HCT116 (cell line): ENCODE data around the gene EIF2S3. TPM values are rescaled to one million over a fixed set of nuclear protein-coding genes. Genes with fewer than 3 reads are reported as not detected.

Experiments used
- ATAC-seq: fragments of 200-7000 bp; cut with Tn5 transposase; 2 replicates; pipeline ENCODE4 v1.9.1; 2020; ENCODE audit warnings: mild to moderate bottlenecking, moderate library complexity
- BruUV-seq: library from RNA; stranded (reverse); fragments of 400-500 nt; replicated peaks from 2 replicates; lab custom pipeline; 2021; lab: Mats Ljungman, UMichigan
- CTCF ChIA-PET: fragments of 300-600 bp; sonication (Branson Sonifier 250); formaldehyde crosslinking; loops from one replicate; lab custom pipeline; 2021; ENCODE audit warnings: antibody characterized with exemption; lab: Charles Lee
- POLR2A ChIA-PET: fragments of 300-600, 350-600 bp; sonication (Branson Sonifier 250); formaldehyde crosslinking; loops from one replicate; lab custom pipeline; 2021; ENCODE audit warnings: antibody characterized with exemption; lab: Charles Lee
- RAD21 ChIA-PET, 2 experiments: fragments of 300-600 bp; sonication (Branson Sonifier 250); formaldehyde crosslinking; loops; one replicate each; lab custom pipeline; 2023; ENCODE audit warnings: low total read pairs in 2 of 2; ENCODE audit not compliant: uncharacterized antibody in 2 of 2, unreplicated experiment in 2 of 2, low non-redundant PET in 1 of 2; lab: Charles Lee
- DNase-seq: peaks from one replicate; pipeline ENCODE4 v3.0.0-alpha.2; 2010; ENCODE audit warnings: low read depth, low spot score
- H2AFZ ChIP-seq: fragments of 200-600 bp; shearing (Covaris generic), sonication (generic); 2 replicates; pipeline ENCODE4 v1.6.1; 2017; ENCODE audit warnings: low read depth, mixed run types, mixed read lengths, antibody characterized with exemption, low read length; ENCODE audit not compliant: poor library complexity, severe bottlenecking
- H3K27ac ChIP-seq: 2 replicates; pipeline ENCODE4 v1.5.1; 2012; ENCODE audit warnings: low read depth, low read length
- H3K27me3 ChIP-seq: fragments of 200-600 bp; sonication (generic); 2 replicates; pipeline ENCODE4 v1.6.1; 2016; ENCODE audit warnings: mixed run types, low read length, mixed read lengths; ENCODE audit not compliant: insufficient read depth
- H3K36me3 ChIP-seq, 2 experiments: fragments of 200-500 bp in 1 of 2; fragments of 200-600 bp in 1 of 2; sonication (Bioruptor generic) in 1 of 2; sonication (generic) in 1 of 2; 2 replicates each; pipeline versions ENCODE4 v1.5.1 to v1.6.1; 2014 to 2016; ENCODE audit warnings: low read length in 2 of 2, inconsistent platforms in 1 of 2, mixed read lengths in 1 of 2, mixed run types in 1 of 2; ENCODE audit not compliant: insufficient read depth in 2 of 2, control insufficient read depth in 1 of 2
- H3K4me1 ChIP-seq, 2 experiments: fragments of 200-600 bp in 1 of 2; sonication (generic) in 1 of 2; 2 replicates each; pipeline versions ENCODE4 v1.5.1 to v1.6.1; 2012 to 2017; ENCODE audit warnings: low read length in 2 of 2, inconsistent platforms in 1 of 2, mild to moderate bottlenecking in 1 of 2, mixed read lengths in 1 of 2, mixed run types in 1 of 2, moderate library complexity in 1 of 2; ENCODE audit not compliant: insufficient read depth in 2 of 2, control insufficient read depth in 1 of 2
- H3K4me2 ChIP-seq: fragments of 200-600 bp; sonication (generic); 2 replicates; pipeline ENCODE4 v1.6.1; 2017; ENCODE audit warnings: mixed run types, low read length, mixed read lengths
- H3K4me3 ChIP-seq, 2 experiments: fragments of 200-600 bp in 1 of 2; sonication (generic) in 1 of 2; replicated peaks in 1 of 2; 2 replicates each; pipeline ENCODE4 v1.5.1; 2011 to 2016; ENCODE audit warnings: low read length in 2 of 2, control low read depth in 1 of 2, low read depth in 1 of 2, mild to moderate bottlenecking in 1 of 2, mixed read lengths in 1 of 2, mixed run types in 1 of 2
- H3K79me2 ChIP-seq: fragments of 200-600 bp; sonication (generic); 2 replicates; pipeline ENCODE4 v1.6.1; 2017; ENCODE audit warnings: mild to moderate bottlenecking, mixed run types, low read length, moderate library complexity, mixed read lengths; ENCODE audit not compliant: insufficient read depth
- H3K9ac ChIP-seq: fragments of 200-600 bp; sonication (generic); 2 replicates; pipeline ENCODE4 v1.6.1; 2016; ENCODE audit warnings: low read length, mixed read lengths
- H3K9me2 ChIP-seq: fragments of 200-600 bp; sonication (generic), shearing (Covaris generic); 2 replicates; pipeline ENCODE4 v1.6.1; 2017; ENCODE audit warnings: mixed run types, mild to moderate bottlenecking, moderate library complexity; ENCODE audit not compliant: insufficient read depth
- H3K9me3 ChIP-seq, 2 experiments: fragments of 200-500 bp in 1 of 2; fragments of 200-600 bp in 1 of 2; sonication (Bioruptor generic) in 1 of 2; sonication (generic) in 1 of 2; 2 replicates each; pipeline ENCODE4 v1.6.1; 2014 to 2017; ENCODE audit warnings: low read length in 2 of 2, mixed read lengths in 2 of 2, inconsistent platforms in 1 of 2, low read depth in 1 of 2, mild to moderate bottlenecking in 1 of 2, mixed run types in 1 of 2, moderate library complexity in 1 of 2; ENCODE audit not compliant: control insufficient read depth in 1 of 2, insufficient read depth in 1 of 2
- H4K20me1 ChIP-seq: fragments of 200-600 bp; sonication (generic), shearing (Covaris generic); 2 replicates; pipeline ENCODE4 v1.6.1; 2017; ENCODE audit warnings: mixed run types, mild to moderate bottlenecking, moderate library complexity; ENCODE audit not compliant: insufficient read depth
- CTCF ChIP-seq, 3 experiments: fragments of 200-600 bp in 1 of 3; sonication (generic) in 1 of 3; IDR thresholded peaks in 2 of 3; conservative IDR thresholded peaks in 1 of 3; 2 replicates each; pipeline ENCODE4 v1.5.1; 2012 to 2017; ENCODE audit warnings: low read depth in 2 of 3, low read length in 2 of 3, antibody characterized with exemption in 1 of 3, borderline replicate concordance in 1 of 3, control low read depth in 1 of 3, mild to moderate bottlenecking in 1 of 3, mixed read lengths in 1 of 3, mixed run types in 1 of 3, moderate library complexity in 1 of 3; ENCODE audit not compliant: insufficient read depth in 1 of 3
- EGR1 ChIP-seq: IDR thresholded peaks from 2 replicates; pipeline ENCODE4 v1.6.1; 2012; ENCODE audit warnings: low read depth
- EZH2 ChIP-seq: fragments of 200-600 bp; sonication (generic); IDR thresholded peaks from 2 replicates; pipeline ENCODE4 v1.6.1; 2017; ENCODE audit warnings: antibody characterized with exemption, mixed run types
- EZH2phosphoT487 ChIP-seq: fragments of 200-600 bp; IDR thresholded peaks from 2 replicates; pipeline ENCODE4 v1.6.1; 2018; ENCODE audit warnings: antibody characterized with exemption, borderline replicate concordance
- JUND ChIP-seq: IDR thresholded peaks from 2 replicates; pipeline ENCODE4 v1.6.1; 2012
- POLR2A ChIP-seq: IDR thresholded peaks from 2 replicates; pipeline ENCODE4 v1.7.0; 2011; ENCODE audit warnings: borderline replicate concordance; ENCODE audit not compliant: insufficient read depth, insufficient read length; ENCODE audit errors: extremely low read depth
- SIN3A ChIP-seq: IDR thresholded peaks from 2 replicates; pipeline ENCODE4 v1.6.1; 2012; ENCODE audit warnings: low read depth
- SP1 ChIP-seq: IDR thresholded peaks from 2 replicates; pipeline ENCODE4 v1.6.1; 2012; ENCODE audit warnings: low read depth
- SRF ChIP-seq: IDR thresholded peaks from 2 replicates; pipeline ENCODE4 v1.6.1; 2012; ENCODE audit warnings: low read depth
- TCF7L2 ChIP-seq: IDR thresholded peaks from 2 replicates; pipeline ENCODE4 v1.7.0; 2011; ENCODE audit warnings: borderline replicate concordance, inconsistent platforms; ENCODE audit not compliant: insufficient read depth, insufficient read length; ENCODE audit errors: extremely low read depth
- YY1 ChIP-seq: IDR thresholded peaks from 2 replicates; pipeline ENCODE4 v1.6.1; 2011; ENCODE audit warnings: low read length, low read depth, moderate library complexity, mild to moderate bottlenecking; ENCODE audit not compliant: insufficient replicate concordance; ENCODE audit errors: extremely low read depth
- intact Hi-C: fragments of 100-400 bp; cut with micrococcal nuclease; formaldehyde crosslinking; loops from 2 replicates; pipeline ENCODE4 v1.10.0; 2022
- total RNA-seq: library from RNA; stranded (reverse); gene quantifications from one replicate; pipeline ENCODE4 v1.2.1, GENCODE V29; 2021; ENCODE audit not compliant: unreplicated experiment

EIF2S3 gene
- total RNA-seq, 1 experiment from 2014 or later: 273 TPM

- Histone ChIP-seq H3K27me3 (no peaks in the 10 kb centered on the region), H3K4me3 (no peak overlapping the region), H3K36me3 (no peaks in the 10 kb centered on the region), H2AFZ (no peak overlapping the region), H3K9ac (no peak overlapping the region), H3K27ac (no peak overlapping the region), H3K9me2 (no peaks in the 10 kb centered on the region), H3K9me3 (no peaks in the 10 kb centered on the region), H3K4me1 (no peaks in the 10 kb centered on the region), H4K20me1 (no peaks in the 10 kb centered on the region), H3K79me2 (no peaks in the 10 kb centered on the region), H3K4me2 (no peak overlapping the region)
- no TSS peak for BruUV-seq
- DNase-seq (no peak), ATAC-seq (no peak)
- no peak for TF ChIP-seq SP1
- ChIA-PET RAD21 (no interaction called here), CTCF (no interaction called here), POLR2A (no interaction called here)
- intact Hi-C loops: no loop called here
These were observed 44.6 kb downstream of the EIF2S3 start for GRCh38 chrX:24099394-24099793.

- intact Hi-C loops: no loop called here
- Histone ChIP-seq H3K4me2 (no peak overlapping the region), H3K27ac (no peak overlapping the region), H3K79me2 (no peaks in the 10 kb centered on the region), H3K9me3 (no peaks in the 10 kb centered on the region), H3K9ac (no peak overlapping the region), H3K4me3 (no peak overlapping the region), H3K36me3 (no peaks in the 10 kb centered on the region), H4K20me1 (no peaks in the 10 kb centered on the region), H3K4me1 (no peaks in the 10 kb centered on the region), H3K9me2 (no peaks in the 10 kb centered on the region), H3K27me3 (no peaks in the 10 kb centered on the region), H2AFZ (no peak overlapping the region)
- ChIA-PET CTCF (no interaction called here), POLR2A (no interaction called here), RAD21 (no interaction called here)
- no TSS peak for BruUV-seq
- no peak for TF ChIP-seq EZH2phosphoT487
- TF ChIP-seq JUND: no peak
- no peak for TF ChIP-seq YY1
- TF ChIP-seq POLR2A: no peak
- no peak for TF ChIP-seq TCF7L2
- TF ChIP-seq SIN3A: no peak
- TF ChIP-seq EGR1: no peak
- TF ChIP-seq EZH2: no peak
- no peak for TF ChIP-seq SP1
- no peak for TF ChIP-seq CTCF (IDR thresholded peaks at IDR 0.05 in 2 of 3, conservative IDR thresholded peaks at IDR 0.05 in 1 of 3; ENCODE audit: borderline replicate concordance in 1 of 3, insufficient read depth in 1 of 3, low read depth in 2 of 3, low read length in 2 of 3)
- no peak for TF ChIP-seq SRF
- DNase-seq (no peak), ATAC-seq (no peak)
These were observed 46.0 kb downstream of the EIF2S3 start for GRCh38 chrX:24100713-24101112.
